Esophagus mucosa (tissue), 1 donor: Measurements from ENCODE around the gene A2M. TPM values are rescaled to one million over a fixed set of nuclear protein-coding genes. Genes with fewer than 3 reads are reported as not detected.
A peak's percentile ranks its signal among the peaks of the same experiment; 100 is the strongest.

Experiments
- ATAC-seq: fragments of 200-7000 bp; cut with Tn5 transposase; one replicate; pipeline ENCODE4 v1.9.1; 2020
- total RNA-seq: library from RNA; stranded (reverse); gene quantifications from one replicate; pipeline ENCODE4 v1.2.4, GENCODE V29; 2023
- donor health status: DM: yes; HTN: yes; CAD: no.

The A2M gene
- total RNA-seq, 1 donor from 2014 or later, result 86.9 TPM

- ATAC-seq, result no peak
Measured at GRCh38 chr12:9120487-9121184, 4.9 kb upstream of the A2M start.

- ATAC-seq, result peak; percentile 46
Measured at GRCh38 chr12:9118158-9118557, 2.4 kb upstream of the A2M start.

DNA sequence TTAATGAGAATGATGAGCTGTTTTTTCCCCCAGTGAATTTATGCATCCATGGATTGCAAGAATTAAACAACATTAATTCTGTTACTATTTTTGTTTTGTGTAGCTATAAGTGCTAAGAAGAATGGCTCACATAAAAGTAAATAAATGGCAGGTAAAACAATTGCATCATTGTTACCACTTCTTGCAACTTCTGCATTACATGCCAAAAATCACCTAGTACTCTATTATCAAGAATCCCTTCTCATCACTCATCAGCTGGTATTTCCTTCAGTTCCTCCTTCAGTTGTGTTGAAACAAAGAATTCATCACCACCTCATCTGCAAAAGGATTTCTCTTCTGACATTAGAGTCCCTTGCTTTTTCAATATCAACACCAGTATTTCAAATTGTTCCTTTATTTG, 773 bp downstream of the A2M start:
- ATAC-seq, result no peak

DNA sequence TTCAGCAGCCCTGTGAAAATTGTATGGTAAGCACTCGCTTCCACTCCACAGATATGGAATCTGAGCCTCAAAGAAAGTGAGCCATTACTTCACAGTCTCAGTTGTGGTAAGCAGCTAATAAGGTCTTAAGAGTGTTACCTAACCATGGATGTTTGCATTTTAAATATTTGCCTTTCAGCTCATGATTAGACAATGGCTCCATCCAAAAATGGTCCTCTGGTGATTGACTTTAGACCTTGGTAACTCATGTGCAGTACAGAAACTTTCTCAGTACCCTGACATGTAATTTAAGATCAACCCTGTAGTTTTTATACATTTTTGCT, 1.8 kb downstream of the A2M start:
- ATAC-seq, result no peak

- ATAC-seq, result no peak
Measured at GRCh38 chr12:9113296-9113986, 2.3 kb downstream of the A2M start.

DNA sequence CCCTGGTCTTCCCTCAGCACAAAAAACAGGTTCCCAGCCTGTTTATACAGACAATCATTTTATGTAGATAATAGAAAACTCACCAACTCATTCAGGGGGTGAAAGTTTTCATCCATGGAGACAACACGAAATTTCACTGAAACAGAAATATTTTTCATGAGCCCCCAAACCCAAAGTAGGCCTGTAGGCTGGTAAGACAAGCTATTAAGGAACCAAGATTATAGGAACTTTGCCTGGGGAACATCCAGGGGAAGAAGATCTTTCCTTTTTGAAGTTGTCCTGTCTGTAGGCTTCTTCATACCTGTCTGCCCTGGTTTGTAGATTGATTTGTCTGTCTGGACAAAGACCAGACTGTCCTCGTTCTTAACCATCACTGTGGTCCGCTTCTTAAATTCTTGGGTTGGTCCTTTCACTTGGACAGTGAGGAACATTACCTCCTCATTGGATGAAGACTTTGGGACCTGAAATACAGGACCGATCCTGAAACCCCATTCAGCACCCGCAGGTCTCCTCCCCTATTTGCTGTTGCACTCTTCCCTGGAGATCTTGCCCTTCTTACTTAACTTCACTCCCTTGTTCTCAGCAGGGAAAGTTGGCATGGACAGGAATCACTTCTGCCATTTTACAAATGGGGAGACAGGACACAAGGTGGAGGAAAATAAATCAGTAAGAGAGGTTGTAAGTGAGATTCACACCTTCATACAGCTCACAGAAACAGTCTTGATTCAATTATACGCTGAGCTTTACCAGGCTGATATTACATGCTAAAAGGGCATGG, 3.5 kb downstream of the A2M start:
- no peak for ATAC-seq

- no peak for ATAC-seq
Measured at GRCh38 chr12:9111525-9111924, 4.2 kb downstream of the A2M start.

- ATAC-seq, result no peak
Measured at GRCh38 chr12:9109737-9110491, 5.8 kb downstream of the A2M start.

GRCh38 chr12:9109213-9109522, 6.6 kb downstream of the A2M start:
- ATAC-seq, result no peak

GRCh38 chr12:9108504-9109212, 7.1 kb downstream of the A2M start:
- ATAC-seq, result peak; percentile 33

- no peak for ATAC-seq
Measured at GRCh38 chr12:9107542-9107873, 8.2 kb downstream of the A2M start.

DNA sequence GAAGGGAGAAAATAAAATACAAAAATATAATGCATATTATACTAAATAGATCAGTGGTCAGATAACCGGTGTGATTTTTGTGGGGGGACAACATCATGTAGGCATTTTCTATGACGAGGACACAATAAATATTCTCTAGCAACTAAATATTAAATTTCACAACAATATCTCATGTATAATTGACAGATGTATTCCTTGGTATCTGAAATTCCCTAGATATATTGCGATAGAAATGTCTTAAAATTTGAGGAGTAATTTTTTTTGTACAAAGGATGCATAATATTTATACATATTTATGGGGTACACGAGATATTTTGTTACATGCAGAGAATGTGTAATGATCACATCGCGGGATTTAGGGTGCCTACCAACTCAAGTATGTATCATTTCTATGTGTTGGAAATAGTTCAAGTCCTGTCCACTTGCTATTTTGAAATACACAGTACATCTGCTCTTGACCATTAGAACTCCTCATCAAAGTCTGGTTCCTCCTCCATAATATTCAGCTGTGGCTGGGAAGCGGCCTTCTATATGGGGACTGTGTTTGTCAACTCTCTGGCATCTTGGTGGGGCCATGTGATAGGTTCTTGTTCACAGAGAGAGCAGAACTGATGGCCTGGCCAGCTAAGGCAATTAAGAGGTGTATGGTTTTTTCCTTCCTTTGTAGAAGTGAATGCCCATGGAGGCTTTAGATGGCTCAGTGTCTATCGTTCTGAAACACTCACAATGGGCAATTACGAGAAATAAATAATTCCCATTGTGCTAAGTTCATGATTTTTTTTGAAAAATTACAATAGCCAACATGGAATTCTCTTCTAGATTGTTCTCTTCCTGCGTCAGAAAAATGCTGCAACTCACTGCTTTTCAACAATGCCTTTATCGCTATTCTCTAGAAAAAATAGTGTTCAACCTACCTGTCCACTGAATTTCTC, 8.8 kb downstream of the A2M start:
- no peak for ATAC-seq

DNA sequence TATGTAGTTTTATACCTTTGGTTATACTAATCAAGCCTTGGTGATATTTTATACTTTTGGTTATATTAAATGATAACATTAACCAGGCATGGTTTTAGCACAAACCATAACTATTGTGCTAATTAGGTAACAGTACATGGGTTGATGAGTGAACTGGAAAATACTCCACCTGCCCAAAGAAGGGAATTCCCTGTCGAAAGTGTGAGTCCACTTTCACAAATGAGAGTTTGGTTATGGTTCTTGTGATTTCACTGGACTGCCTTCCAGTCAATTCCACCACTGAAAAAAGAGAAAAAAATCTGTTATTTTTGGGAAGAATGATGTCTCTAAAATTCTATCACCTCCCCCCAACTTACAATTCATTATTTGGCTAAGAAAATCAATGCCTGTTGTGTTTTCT, 9.7 kb downstream of the A2M start:
- no peak for ATAC-seq

- no peak for ATAC-seq
Measured at GRCh38 chr12:9104767-9105423, 10.8 kb downstream of the A2M start.

GRCh38 chr12:9104087-9104486, 11.6 kb downstream of the A2M start:
- ATAC-seq, result no peak

DNA sequence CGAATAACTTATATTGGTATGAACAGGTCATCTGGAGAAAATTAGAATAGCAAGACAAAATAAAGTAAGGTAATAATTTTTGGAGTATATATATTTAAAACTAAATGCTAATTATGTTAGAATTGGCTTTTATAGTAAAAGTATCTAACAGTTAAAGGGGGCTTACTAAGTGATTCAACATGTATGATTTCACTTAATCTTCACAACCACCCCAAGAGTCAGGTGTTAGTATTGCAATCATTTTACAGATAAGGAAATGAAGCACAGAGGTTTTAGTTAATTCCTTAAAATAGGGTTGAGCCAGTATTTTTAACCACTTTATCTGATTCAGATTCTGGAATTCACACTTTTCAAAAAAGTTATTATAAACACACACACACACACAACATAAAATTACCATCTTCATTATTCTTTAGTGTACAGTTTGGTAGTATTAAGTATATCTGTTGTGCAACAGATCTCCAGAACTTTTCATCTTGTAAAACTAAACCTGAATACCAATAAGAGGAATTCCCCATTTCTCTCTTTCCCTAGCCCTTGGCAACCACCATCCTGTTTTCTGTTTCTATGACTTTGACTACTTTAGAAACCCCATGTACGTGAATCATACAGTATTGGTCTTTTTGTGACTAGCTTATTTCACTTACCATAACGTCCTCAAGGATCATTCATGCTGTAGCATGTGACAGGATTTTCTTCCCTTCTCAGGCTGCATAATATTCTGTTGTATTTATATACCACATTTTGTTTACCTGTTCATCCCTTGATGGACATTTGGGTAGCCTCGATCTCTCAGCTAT, 12.5 kb downstream of the A2M start:
- no peak for ATAC-seq

- no peak for ATAC-seq
Measured at GRCh38 chr12:9101018-9101687, 14.6 kb downstream of the A2M start.

DNA sequence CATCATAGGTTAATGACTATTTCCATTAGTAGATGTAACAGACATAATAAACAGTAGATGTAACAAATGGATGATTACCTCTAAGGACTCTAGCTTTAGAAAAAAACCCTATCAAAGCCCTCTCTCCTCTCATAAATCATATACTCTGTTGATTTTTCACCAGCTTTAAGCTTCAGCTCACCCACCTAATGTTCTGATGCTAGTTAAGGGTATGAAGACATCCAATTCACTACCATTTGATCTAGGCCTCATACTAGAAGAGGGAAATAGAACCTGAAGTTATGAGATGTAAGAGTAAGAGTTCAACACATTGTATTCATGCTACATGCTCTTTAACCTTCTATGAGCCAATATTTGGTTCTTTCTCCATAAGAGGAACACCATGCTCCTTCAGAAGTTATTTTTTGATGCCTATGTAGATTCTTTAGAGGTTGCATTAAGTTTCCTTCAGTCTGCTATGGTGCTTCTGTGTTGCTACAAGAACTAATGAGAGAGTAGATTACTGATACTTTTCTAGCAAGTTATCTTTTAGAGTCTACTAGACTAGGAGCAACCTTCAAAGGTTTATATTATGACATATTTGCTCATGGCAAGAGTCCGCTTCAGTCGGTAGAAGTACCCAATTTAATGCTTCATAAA, 16.0 kb downstream of the A2M start:
- ATAC-seq, result no peak

DNA sequence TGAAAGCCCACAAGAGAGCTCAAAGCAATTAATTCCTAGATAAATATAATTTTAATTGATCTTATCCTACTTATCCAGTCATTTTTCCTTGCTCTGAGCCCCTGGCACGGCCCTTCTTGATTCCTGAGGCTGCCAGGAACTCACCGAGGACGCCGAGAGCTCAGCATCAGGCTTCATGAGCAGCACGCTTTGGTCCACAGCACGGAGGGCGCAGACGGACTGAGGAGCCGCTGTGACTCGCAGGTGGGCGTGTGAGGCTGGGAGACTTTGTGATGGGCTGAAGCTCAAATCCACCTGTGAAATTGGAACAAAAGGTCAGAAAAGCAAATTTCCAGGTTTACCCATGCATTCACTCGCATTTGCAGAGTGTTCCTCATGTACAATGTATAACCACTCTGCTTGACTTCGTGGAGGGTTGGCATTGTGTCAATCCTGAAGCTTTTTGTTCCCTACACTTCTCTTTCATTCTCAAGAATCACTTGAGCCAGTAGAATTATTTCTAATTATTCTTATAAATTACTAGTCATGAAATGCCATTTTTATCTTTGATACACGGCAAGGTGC, 17.2 kb downstream of the A2M start:
- ATAC-seq, result no peak
